SIG-M5 treated with dmso at 0.1 percent for 504 hours (cell line): ENCODE data around the gene VWC2.

Source experiments
- DNase-seq: peaks from one replicate; lab custom pipeline; 2025; ENCODE audit not compliant: unreplicated experiment; lab: John Stamatoyannopoulos, UW

The VWC2 gene

DNA sequence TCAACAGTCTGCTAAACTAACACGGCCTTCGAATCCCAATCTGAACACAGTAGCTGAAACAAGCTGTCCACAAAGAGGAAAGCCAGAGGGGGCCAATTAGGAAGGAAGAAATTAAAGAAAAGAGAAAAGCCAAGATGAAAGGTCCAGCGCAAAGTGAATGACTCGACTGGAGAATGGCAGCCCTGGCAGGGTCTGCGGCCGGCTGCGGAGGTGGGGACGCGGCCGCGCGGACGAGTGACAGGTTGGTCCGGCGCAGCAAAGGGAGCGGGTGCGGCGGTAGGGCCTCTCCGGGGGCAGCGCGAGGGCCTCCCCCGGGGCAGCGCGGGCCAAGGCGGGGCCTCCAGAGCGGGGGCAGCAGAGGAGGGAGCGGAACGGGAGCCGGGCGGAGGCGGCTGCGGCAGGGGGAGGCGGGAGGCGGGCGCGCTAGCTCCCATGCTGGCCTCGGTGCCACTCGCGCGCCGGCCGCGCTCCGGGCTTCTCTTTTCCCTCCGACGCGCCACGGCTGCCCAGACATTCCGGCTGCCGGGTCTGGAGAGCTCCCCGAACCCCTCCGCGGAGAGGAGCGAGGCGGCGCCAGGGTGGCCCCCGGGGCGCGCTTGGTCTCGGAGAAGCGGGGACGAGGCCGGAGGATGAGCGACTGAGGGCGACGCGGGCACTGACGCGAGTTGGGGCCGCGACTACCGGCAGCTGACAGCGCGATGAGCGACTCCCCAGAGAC lies at the start of gene VWC2:
VWC2 (plus strand) TSS at position 421 of the 718 bp plus-strand sequence. CDS start 1,798 bp downstream, outside the sequence.
- DNase-seq, result no peak

DNA sequence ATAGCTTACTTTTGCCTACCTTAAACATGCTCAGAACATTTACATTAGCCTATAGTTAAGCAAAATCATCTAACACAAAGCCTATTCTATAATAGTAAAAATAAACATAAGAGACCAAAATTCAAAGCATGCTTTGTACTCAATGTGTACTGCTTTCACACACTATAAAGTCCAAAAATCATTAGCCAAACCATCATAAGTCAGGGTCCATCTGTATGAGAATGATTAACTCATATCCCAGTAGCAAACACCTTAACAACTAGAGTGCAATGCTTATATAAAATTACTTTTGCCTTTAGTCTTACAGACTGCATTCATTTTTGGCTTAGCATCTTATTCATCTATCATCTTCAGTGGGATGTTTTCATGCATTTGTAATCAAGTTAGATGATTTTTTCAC lies 49.4 kb upstream of the VWC2 start:
- no peak for DNase-seq

DNA sequence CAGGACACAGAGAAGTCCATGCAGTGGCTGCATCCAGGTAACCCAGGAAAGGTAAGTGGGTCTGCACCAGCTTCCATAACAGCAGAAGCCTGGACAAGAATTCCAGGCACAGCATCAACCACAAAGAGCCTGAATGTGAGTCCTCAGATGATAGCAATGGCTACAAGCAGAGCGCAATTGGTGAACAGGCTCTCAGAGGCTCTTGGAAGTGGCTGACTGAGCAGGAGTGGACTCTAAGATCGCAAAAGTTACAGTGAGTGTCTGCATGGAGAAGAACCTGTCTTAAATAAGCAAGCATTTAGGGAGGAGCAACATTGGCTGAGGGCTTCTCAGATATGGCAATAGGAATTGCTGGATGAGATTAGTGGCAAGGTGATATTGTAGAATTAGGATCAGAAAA lies 41.6 kb upstream of the VWC2 start:
- DNase-seq, result no peak

DNA sequence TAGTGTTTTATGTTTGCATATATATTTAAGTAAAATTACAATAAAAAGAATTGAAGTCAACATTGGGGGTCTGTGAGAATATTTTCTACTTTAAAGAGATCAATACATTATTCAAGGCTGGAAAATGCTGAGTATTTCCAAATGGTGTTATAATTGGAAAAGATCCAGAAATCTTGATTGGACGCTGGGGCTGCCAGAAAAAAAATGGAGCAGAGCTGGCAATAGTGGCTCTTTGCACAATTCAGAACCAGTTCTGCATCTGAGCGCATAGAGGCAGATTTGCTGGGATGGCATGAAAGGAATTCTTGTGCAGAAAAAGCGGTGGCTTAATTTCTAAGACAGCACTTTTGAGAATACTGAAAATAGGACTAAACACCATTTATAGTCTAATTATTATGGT lies 10.8 kb upstream of the VWC2 start:
- no peak for DNase-seq

DNA sequence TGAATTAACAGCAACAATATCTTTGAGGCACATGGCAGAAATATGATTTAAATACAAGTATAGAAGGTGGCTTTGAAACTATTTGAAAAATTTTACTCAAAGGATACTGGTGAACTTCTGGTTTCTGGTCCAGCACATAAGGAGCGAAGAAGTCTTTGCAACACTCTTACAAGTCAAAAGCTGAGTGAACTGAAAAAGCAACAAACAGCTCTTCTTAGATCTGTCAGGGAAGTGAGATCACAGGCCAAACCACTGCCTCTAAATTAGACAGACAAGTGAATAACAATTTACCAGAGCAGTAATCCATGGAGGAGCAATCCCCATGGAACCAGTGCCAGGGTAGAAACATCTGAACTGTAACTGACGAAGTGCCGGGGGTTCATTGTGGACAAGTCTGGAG lies 9.6 kb upstream of the VWC2 start:
- no peak for DNase-seq

DNA sequence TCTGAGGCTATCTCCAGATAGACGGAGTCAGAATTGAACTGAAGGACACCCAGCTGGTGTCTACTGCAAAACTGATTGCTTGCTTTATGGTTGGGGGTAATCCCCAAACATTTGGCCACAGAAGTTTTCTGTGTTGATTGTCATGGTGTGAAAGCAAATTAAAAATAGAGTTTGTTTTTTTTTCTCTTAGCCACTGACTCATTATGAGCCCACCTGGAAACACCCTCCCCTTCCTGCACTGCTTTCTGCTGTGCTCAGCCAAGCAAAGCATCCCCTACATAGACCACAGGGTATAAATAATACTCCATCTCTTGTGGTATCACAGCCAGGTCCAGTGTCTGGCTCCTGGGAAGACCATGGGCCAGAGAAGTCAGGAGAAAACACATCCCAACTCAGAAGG lies 6.5 kb upstream of the VWC2 start:
- no peak for DNase-seq

DNA sequence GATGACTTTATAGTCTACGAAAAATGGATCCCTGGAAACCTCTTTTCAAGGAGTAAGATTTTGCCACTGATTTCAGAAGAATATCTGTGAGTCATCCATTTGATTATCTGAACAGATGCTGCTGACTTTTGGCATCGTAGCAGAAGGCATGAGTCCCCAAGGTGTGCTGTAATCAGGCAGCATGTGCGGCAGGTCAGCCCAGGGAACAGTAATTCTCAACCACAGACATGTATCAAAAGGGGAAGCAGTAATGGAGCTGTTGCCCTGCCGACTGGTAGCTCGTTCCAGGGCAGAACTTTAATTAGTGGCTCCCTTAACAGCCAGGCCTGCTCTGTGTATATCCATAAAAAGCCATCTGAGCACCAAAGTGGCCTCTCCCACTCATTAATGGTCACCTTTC lies 5.7 kb upstream of the VWC2 start:
- no peak for DNase-seq

DNA sequence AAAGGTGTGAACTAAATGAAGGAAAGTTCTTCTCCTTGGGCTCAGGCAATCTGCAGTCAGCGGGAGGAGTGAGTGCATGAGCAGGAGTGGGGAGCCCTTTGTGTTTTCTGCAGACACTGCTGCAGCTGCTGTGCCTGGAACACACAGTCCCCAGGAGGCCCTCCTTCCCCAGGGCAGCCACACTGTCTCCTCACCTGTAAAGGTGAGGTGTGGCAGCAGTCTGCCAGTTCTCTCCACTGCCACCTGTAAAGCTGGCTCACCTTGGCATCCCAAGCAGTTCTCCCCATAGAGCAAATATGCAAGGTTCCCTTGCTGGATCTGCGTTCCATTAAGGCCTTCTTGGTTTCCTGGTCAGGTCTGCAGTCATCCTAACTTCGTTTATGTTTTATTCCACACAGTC lies 5.2 kb upstream of the VWC2 start:
- DNase-seq, result no peak

DNA sequence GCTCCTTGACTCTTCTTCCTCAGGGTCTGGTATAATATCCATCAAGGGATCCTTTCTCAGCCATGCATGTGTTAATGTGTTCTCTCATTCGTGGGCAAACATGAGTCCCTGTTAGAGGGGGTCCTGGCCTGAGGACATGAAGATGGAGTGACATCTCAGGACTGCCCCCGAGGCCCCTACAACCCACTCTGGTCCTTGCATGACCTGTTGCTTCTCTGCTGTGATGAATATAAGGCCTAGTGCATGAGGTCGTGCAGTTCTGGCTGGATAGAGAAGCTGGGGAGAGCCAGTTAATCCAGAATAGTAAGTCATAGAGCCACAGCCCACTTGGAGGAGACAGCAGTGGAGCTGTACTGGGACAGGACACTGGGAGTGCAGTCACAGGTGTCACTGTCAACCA lies 4.6 kb upstream of the VWC2 start:
- DNase-seq, result no peak

DNA sequence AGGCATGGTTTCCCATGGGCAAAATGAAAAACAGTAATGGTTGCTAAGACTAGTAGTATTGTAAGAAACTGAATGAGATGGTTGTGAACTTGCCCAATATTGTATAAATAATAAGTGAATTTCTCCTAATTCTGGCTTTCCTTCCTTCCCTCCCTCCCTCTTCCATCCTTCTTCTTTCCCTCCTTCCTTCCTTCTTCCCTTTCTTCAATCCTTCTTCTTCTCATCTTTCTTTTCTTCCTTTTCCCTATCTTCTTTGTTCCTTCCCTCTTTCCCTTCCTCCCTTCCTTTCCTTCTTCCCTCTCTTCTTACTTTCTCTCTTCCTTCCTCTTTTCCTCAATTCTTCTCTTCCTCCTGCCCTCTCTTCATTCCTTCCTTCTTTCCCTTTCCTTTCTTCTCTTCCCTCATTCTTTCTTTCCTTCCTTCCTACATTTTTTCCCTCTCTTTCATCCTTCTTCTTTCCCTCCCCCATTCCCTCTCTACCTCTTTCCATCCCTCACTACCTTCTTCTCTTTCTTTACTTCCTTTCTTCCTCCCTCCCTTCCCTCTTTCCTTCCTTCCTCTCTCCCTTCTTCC lies 4.1 kb upstream of the VWC2 start:
- DNase-seq, result no peak

DNA sequence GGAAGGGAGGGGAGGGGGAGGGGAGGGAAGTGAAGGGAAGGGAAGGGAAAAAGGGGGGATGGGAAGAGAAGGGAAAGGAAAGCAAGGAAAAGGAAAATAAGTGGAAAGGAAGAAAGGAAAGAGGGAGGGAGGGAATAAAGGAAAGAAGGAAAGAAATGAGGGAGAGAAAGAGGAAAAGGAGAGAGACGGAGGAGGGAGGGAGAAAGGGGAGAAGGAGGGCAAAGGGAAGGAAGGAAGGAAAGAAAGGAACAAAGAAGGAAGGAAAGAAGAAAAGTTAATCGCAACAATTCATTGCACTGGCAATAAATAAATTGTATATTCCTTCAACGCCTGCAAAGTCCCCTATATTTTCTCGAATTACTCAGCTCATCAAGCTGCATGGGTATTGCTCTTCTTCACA lies 2.6 kb upstream of the VWC2 start:
- DNase-seq, result no peak

DNA sequence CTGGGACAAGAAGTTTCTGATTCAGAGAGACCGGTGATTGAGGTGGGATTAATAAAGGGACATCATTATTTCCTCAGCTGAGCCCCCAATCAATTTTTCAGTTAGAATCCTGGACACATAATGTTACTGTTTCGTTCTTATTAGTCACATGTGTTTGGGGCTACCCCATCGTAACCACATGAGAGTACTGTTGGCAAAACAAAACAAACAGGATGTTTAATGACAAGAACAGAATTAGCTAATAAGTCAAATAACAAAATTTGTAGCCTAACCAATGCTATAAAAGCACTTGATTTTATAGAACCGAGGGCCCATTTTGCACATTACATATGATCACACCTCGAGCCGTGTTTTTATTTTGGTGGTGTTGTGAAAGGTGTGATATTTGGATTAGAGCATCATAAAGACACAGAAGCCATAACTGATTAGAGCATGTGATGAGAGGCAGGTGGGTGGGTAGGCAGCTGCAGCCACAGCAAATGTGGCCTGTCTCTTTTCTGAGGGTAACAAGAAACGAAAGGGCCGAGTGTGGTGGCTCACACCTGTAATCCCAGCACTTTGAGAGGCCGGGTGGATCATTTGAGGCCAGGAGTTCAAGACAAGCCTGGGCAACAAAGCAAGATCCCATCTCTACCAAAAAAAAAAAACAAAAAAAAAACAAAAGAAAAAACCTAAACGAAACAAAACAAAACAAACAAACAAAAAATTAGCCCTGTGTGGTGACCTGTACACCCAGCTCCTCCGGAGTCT lies 1.8 kb upstream of the VWC2 start:
- DNase-seq, result no peak

DNA sequence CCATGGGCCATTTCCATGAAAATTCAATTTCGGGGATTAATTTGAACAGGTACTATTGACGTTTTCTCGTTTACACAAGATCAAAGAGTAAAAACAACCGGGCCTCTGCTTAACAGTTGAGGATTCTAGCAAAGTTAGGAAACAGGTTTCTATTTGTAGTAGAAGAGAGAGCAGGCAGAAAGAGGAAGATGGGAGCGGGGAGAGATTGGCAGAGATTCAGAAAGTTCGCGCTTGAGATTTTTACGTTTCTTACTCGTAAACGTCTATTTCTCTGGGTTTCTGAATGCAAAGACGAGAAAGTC lies 571 bp upstream of the VWC2 start:
- no peak for DNase-seq

DNA sequence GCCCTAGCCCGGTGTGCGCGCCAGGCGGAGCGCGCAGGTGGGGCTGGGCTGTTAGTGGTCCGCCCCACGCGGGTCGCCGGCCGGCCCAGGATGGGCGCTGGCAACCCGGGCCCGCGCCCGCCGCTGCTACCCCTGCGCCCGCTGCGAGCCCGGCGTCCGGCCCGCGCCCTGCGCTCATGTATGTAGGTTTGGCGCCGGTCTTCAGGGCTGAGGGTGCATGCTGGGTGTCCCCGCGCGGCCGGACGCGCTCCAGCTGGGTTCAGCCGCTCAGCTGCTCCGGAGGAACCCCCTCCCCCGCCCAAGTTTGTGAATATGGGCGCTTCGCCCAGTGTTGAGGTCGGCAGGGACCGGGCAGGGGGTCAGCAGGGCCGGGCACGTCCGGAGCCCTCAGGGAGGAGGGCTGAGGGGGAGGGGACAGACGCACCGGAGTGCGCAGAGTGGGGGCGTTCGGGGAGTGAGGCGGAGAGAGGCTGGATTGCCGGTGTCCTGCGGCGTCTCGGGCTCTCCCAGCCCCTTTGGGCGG lies 559 bp downstream of the VWC2 start:
- no peak for DNase-seq

DNA sequence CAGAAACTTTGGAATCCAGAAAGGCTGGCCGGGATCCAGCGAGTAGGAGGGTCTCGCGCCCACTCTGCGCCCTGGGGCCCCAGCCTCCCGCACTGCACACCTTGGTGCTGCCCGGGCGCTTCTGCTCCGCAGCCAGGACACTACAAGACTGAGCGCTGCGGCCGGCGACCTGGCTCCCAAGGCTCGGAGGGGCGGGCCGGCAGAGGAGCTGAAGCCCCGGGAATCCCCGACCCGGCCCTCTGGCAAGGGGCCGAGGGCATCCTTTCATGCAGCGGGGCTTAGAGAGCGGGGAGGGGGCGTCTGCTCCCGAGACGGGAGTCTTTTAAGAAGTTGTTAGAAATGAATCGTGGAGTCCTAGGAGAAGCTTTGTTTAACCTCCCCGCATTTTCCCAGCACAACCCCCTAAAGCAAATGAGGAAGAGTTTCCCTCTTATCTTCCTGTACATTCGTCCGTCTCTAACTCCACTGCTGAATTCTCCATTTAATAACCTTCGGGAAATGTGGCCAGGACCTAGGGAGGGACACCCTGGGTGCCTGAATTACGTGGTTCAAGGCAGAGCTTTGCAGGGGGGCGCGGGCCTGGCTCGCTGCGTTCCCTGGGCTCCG lies 1.1 kb downstream of the VWC2 start:
- no peak for DNase-seq

DNA sequence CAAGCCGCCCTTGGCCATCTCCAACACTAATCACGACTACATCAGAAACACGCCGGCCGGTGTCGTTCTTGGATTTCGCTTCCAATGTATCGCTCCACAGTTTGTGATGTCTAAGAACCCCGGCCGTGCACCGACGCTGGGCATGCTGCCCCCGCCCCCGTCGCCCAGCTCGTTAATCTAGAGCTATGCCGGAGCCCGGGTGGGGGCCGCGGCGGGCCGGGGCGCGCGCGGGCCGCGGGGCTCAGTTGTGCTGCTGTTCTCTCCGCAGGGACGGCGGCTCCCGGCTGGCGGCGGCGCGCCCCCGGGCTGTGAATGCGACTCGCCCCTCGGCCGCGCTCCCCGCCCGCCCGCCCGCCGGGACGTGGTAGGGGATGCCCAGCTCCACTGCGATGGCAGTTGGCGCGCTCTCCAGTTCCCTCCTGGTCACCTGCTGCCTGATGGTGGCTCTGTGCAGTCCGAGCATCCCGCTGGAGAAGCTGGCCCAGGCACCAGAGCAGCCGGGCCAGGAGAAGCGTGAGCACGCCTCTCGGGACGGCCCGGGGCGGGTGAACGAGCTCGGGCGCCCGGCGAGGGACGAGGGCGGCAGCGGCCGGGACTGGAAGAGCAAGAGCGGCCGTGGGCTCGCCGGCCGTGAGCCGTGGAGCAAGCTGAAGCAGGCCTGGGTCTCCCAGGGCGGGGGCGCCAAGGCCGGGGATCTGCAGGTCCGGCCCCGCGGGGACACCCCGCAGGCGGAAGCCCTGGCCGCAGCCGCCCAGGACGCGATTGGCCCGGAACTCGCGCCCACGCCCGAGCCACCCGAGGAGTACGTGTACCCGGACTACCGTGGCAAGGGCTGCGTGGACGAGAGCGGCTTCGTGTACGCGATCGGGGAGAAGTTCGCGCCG lies 1.9 kb downstream of the VWC2 start:
- DNase-seq, result no peak

DNA sequence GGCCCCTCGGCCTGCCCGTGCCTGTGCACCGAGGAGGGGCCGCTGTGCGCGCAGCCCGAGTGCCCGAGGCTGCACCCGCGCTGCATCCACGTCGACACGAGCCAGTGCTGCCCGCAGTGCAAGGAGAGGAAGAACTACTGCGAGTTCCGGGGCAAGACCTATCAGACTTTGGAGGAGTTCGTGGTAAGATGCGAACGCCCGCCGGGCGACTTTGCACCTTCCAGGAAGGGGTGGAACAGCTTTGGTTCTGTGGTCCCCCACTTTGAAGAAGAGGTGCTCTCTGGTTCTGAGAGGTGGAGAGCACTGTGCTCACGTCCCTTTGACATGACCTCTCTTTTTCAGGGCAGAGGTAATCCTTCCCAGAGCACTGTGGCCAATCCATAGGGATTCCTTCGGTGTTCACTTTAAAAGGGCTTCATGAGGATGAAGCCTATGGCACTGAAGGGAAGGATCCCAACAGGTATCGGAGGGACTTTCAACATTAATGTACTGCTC lies 2.6 kb downstream of the VWC2 start:
- DNase-seq, result no peak

DNA sequence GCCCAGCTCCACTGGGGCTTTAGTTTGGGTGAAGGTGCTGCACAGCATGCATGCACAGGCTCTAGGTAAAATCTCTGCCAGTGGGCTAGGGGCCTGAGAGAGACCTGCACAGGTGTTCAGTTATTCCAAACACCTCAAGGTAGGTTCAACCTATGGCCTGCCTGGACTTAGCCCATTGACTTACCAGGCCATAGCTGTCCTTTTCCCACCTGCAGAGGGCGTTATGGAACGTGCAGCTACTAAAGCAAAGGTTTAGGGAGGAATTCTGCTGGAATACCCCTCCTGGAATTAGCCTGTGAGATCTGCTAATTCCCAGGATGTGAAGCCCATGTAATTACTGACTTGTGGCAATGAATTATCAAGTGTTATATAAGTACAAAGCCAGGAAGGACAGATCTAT lies 3.6 kb downstream of the VWC2 start:
- no peak for DNase-seq

DNA sequence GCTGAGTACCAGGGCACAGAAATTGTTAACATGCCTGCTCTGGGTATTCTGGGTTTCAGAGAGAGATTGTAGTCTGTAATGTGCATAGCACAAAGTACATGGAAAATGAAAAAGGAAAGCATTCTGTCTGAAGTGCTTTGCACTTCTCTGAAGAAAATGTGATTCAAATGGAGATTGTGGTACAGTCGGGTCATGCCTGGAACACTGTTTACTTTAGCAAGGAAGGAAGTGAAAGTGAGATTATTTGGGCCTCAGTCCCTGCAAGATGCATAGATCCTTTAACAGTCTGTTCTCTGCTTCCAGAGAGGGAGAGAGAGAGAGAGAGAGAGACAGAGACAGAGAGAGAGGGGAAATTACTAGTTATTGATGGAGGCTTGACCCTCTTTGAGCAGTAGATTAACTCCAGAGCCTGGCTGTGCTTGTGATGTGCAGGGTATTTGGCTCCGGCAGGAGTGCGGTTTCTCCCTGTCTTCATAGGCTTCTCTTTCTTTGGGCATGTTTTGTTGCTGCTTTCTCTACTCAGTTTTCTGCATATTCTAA lies 5.4 kb downstream of the VWC2 start:
- no peak for DNase-seq

DNA sequence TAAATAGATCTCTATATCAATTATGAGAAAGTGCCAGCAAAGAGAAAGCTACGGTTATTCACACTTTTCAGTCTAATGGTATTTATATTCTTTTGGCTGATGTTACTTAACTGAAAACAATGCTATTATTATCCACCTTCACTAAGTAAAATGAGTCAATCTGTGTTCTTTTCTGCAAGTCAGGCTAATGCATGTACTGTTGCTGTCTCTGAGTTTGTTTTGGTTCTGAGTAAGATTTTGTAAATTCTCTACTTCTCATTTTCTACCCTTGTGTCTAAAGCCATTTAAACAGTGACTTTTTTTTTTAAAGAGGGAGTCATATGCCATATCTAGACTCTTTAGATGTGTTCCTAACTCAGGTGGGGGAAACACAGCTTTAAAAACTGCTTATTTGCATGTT lies 7.5 kb downstream of the VWC2 start:
- DNase-seq, result no peak

DNA sequence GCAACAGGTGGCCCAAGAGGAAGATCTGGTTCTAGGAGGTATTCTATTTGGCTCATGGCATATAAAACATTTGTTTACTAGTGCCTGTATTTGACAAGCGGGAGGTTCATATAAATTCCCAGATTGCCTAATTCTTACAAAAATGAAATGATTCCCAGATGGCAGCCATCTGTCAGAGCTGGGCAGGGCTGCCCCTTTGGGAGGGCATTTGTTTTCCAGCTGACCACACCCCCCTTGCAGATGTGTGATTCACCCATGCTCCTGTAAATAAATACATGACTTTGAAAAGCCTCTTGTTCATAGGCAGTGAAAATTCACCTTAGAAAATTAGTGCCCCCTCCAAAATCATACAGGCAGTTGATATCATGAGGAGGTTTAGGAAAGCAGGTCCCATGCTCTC lies 8.6 kb downstream of the VWC2 start:
- DNase-seq, result no peak
